Dedifferentiated amniotic fluid mesenchymal stem cell (primary cell): ENCODE results near the gene MED6.

ENCODE experiments used
- DNase-seq: peaks from one replicate; pipeline ENCODE4 v3.0.0-alpha.2; 2016; ENCODE audit errors: extremely low spot score

MED6 gene

GRCh38 chr14:70597731-70598130, 2.7 kb downstream of the MED6 start:
- DNase-seq, result no peak

GRCh38 chr14:70595443-70596185, 4.8 kb downstream of the MED6 start:
- no peak for DNase-seq

- DNase-seq, result no peak
Measured at GRCh38 chr14:70594461-70594860, 6.0 kb downstream of the MED6 start.

- DNase-seq, result no peak
Measured at GRCh38 chr14:70585231-70585630, 15.2 kb downstream of the MED6 start.

GRCh38 chr14:70576891-70577290, 23.6 kb downstream of the MED6 start:
- DNase-seq, result no peak

GRCh38 chr14:70573050-70573449, 27.4 kb downstream of the MED6 start:
- DNase-seq, result no peak

GRCh38 chr14:70571139-70571538, 29.3 kb downstream of the MED6 start:
- no peak for DNase-seq

GRCh38 chr14:70567791-70568190, 32.7 kb downstream of the MED6 start:
- no peak for DNase-seq

GRCh38 chr14:70563869-70564268, 36.6 kb downstream of the MED6 start:
- no peak for DNase-seq

GRCh38 chr14:70563417-70563816, 37.0 kb downstream of the MED6 start:
- no peak for DNase-seq

- DNase-seq, result no peak
Measured at GRCh38 chr14:70558356-70558755, 42.1 kb downstream of the MED6 start.

GRCh38 chr14:70555890-70556289, 44.6 kb downstream of the MED6 start:
- no peak for DNase-seq

- no peak for DNase-seq
Measured at GRCh38 chr14:70538087-70538486, 62.4 kb downstream of the MED6 start.

GRCh38 chr14:70536830-70537229, 63.6 kb downstream of the MED6 start:
- no peak for DNase-seq

- DNase-seq, result no peak
Measured at GRCh38 chr14:70534904-70535303, 65.6 kb downstream of the MED6 start, which contains the start of gene ADAM20. Gene ADAM20 (minus strand): TSS chr14:70535004. CDS start chr14:70524757, 10,247 bp downstream.
